Endometrial microvascular endothelial cells (primary cell): ENCODE results near the gene MARK2. TPM values are rescaled to one million over a fixed set of nuclear protein-coding genes. Genes with fewer than 3 reads are reported as not detected.

Source experiments
- in situ Hi-C: cut with HindIII; loops from 2 replicates; pipeline ENCODE4 v1.10.0; 2017; ENCODE audit warnings: low sequenced_read_pairs, low pct_unique_long_range_greater_than_20kb; ENCODE audit errors: inconsistent ontology term
- total RNA-seq: library from RNA; depleted of rRNA; stranded (reverse); fragments of >200 nt; gene quantifications from one replicate; pipeline ENCODE4 v1.2.3, GENCODE V29; 2015; ENCODE audit errors: inconsistent ontology term

The MARK2 gene
- total RNA-seq, 1 donor from 2014 or later = 20.9 TPM

- in situ Hi-C loops = no loop called here
Measured at GRCh38 chr11:63940786-63941185, 101.9 kb downstream of the MARK2 start.

DNA sequence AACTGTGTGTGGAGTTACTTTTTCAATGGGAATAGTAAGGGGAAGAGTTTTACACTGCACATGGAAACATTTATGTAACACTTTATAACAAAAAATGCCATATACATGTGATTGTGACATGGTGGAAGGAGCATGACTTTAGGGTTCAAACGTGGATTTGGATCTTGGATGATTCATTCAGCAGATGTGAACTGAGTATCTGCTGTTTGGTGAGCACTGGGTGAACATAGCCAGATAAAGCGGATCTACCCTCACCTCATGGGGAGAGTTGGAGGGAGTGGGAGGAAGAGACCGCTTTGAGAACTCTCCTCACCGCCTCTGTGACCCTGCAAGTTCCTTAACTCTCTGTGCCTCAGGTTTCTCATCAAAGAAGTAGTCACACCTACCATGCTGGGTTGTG lies 103.0 kb downstream of the MARK2 start:
- in situ Hi-C loops = no loop called here

DNA sequence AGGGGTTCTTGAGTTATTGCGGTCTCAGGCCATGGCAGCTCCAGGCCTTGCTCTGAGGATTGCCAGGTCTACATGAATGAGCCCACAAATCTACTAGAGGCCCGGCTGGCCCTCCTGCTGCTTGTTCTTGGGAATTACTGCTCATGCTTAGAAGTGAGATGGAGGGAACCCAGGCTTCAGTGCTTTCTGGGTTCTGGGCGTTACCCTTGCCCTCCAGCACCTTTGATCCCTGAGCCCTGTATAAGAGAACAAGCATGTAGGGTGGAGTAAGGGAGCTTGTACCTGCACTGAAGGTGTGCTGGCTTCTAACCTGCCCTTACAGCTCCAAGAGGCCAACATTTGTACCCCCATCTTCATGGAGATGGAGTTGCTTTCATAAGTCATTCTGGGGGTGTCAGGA lies 103.9 kb downstream of the MARK2 start:
- in situ Hi-C loops = no loop called here

DNA sequence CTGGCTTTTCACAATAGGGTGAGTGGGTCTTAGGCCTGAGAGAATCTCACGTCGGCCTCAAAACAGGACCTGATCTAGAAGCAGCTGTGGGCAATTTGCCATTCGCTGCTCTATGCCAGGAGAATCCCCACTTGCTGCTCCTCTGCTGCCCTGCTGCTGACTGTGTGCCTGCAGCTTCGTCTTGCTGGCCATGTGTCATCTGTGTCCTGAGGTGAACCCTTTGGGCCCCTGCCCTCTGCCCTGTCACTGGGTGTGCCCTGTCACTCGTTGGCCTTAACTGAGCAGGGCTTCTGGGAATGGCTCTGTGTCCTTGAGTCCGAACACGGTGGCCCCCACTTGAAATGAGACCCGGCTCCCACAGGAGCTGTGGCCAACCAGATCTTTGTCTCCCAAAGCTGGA lies 106.1 kb downstream of the MARK2 start:
- in situ Hi-C loops = no loop called here

- in situ Hi-C loops = no loop called here
Measured at GRCh38 chr11:63945477-63946163, 106.7 kb downstream of the MARK2 start.

- in situ Hi-C loops = no loop called here
Measured at GRCh38 chr11:63951779-63952536, 113.0 kb downstream of the MARK2 start.

GRCh38 chr11:63952570-63952969 lies 113.7 kb downstream of the MARK2 start:
- in situ Hi-C loops = no loop called here

- in situ Hi-C loops = no loop called here
Measured at GRCh38 chr11:63958008-63958407, 119.1 kb downstream of the MARK2 start.

Other genes starting within 250 kb of the MARK2 start
- gene PLAAT3, start 224.7 kb upstream of the MARK2 start, total RNA-seq = 28.2 TPM
- 86.3 TPM for gene ATL3, start 167.7 kb upstream of the MARK2 start, total RNA-seq
- 97.7 TPM for gene RTN3, start 157.6 kb upstream of the MARK2 start, total RNA-seq
- 10.6 TPM for gene ZFTA, start 70.3 kb upstream of the MARK2 start, total RNA-seq
- 28.2 TPM for gene SPINDOC, start 25.7 kb upstream of the MARK2 start, total RNA-seq
- gene RCOR2, start 78.1 kb downstream of the MARK2 start, total RNA-seq = not detected
- gene NAA40, start 99.9 kb downstream of the MARK2 start, total RNA-seq = 20.6 TPM
- gene COX8A, start 135.5 kb downstream of the MARK2 start, total RNA-seq = 596 TPM
- 108 TPM for gene OTUB1, start 147.3 kb downstream of the MARK2 start, total RNA-seq
- not detected for gene FLRT1, start 196.8 kb downstream of the MARK2 start, total RNA-seq